ENCODE measurements around the gene POLH. TPM values are rescaled to one million over a fixed set of nuclear protein-coding genes. Genes with fewer than 3 reads are reported as not detected.

POLH gene
- total and polyA plus RNA-seq, 9 of the 15 experiments (the other 6 are each of a cell fraction or from before 2014, with no cell fraction given) = 5.8 to 31.6 (median 20.6) TPM

DNA sequence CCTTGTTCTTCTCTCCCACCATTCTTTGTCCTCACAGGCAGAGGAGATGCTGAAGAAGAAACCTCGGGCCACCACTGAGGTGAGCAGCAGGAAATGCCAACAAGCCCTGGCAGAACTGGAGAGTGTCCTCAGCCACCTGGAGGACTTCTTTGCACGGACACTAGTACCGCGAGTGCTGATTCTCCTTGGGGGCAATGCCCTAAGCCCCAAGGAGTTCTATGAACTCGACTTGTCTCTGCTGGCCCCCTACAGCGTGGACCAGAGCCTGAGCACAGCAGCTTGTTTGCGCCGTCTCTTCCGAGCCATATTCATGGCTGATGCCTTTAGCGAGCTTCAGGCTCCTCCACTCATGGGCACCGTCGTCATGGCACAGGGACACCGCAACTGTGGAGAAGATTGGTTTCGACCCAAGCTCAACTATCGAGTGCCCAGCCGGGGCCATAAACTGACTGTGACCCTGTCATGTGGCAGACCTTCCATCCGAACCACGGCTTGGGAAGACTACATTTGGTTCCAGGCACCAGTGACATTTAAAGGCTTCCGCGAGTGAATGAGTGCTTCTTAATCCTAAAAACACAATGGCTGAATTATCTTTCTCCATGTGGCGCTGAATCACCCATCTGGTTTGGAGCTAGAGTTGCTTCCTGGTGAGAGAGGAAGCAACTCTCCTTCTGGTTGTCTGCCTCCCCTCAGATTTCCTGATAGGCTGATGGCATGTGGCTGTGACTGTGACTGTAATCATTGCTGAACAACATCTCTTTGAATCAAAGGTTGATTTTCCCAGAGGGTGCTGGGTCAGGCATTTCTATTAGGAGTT, 64.2 kb downstream of the POLH start (continued):
- no peak for TF ChIP-seq MEF2A (IDR thresholded peaks at IDR 0.05; ENCODE audit: control insufficient read depth, low read depth, low read length)
- TF ChIP-seq NFRKB (IDR thresholded peaks at IDR 0.05; ENCODE audit: low read depth) = 0 out of 2 replicates have a peak, but pooled peaks have one; percentile 53
- TF ChIP-seq PPARD (CRISPR knock-in tag; IDR thresholded peaks at IDR 0.05) = no peak
- TF ChIP-seq, protein P1, sequence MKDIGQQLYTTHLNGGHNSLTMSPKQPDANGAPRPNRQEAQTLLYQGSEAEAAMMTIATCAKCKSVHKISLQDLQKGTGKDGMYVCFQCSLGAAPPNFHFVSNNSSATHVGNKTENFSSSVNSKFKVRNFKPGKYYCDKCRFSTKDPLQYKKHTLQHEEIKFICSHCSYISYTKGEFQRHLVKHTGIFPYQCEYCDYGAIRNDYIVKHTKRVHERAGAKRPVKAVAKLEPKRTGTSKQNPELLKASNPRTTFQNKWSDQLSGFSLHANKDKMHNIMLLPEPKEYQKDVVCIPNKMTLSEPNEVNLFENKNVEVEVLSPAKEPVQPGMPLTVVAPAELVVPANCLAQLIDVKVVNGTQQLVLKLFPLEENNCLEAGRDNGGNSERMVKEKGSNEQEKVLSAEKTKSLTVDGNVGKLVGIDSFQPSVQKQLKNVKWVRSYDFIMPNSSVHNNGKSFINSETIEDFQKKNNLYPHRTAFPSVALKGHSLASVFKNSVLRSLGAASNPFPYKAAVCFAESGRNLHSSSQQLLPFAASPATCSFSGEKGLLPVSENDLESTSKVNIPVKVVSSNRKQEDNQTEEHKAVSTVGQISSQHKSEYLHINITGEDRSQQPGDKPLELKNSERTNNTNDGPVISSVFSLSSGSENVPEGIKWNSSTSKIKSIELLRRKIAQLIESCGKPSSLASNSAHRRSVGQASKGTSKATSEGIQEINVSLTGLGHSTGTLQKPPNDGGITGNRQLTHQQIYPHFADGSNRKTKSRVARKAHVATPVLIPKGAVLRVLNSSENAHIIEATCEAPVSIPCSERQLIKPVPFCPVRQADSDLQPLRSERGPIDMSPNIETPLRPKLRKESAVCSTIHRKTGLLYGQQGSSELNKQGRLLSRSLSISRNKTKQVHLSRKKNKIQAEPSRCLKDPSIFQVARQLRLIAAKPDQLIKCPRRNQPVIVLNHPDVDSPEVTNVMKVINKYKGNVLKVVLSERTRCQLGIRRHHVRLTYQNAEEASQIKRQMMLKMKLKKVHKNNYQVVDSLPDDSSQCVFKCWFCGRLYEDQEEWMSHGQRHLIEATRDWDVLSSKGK (CRISPR knock-in tag; IDR thresholded peaks at IDR 0.05) = no peak
- peak; percentile 76 for TF ChIP-seq GTF2A2 (tag; IDR thresholded peaks at IDR 0.05)
- TF ChIP-seq ZNF717 (CRISPR knock-in tag; IDR thresholded peaks at IDR 0.05) = no peak
- TF ChIP-seq, protein P2, sequence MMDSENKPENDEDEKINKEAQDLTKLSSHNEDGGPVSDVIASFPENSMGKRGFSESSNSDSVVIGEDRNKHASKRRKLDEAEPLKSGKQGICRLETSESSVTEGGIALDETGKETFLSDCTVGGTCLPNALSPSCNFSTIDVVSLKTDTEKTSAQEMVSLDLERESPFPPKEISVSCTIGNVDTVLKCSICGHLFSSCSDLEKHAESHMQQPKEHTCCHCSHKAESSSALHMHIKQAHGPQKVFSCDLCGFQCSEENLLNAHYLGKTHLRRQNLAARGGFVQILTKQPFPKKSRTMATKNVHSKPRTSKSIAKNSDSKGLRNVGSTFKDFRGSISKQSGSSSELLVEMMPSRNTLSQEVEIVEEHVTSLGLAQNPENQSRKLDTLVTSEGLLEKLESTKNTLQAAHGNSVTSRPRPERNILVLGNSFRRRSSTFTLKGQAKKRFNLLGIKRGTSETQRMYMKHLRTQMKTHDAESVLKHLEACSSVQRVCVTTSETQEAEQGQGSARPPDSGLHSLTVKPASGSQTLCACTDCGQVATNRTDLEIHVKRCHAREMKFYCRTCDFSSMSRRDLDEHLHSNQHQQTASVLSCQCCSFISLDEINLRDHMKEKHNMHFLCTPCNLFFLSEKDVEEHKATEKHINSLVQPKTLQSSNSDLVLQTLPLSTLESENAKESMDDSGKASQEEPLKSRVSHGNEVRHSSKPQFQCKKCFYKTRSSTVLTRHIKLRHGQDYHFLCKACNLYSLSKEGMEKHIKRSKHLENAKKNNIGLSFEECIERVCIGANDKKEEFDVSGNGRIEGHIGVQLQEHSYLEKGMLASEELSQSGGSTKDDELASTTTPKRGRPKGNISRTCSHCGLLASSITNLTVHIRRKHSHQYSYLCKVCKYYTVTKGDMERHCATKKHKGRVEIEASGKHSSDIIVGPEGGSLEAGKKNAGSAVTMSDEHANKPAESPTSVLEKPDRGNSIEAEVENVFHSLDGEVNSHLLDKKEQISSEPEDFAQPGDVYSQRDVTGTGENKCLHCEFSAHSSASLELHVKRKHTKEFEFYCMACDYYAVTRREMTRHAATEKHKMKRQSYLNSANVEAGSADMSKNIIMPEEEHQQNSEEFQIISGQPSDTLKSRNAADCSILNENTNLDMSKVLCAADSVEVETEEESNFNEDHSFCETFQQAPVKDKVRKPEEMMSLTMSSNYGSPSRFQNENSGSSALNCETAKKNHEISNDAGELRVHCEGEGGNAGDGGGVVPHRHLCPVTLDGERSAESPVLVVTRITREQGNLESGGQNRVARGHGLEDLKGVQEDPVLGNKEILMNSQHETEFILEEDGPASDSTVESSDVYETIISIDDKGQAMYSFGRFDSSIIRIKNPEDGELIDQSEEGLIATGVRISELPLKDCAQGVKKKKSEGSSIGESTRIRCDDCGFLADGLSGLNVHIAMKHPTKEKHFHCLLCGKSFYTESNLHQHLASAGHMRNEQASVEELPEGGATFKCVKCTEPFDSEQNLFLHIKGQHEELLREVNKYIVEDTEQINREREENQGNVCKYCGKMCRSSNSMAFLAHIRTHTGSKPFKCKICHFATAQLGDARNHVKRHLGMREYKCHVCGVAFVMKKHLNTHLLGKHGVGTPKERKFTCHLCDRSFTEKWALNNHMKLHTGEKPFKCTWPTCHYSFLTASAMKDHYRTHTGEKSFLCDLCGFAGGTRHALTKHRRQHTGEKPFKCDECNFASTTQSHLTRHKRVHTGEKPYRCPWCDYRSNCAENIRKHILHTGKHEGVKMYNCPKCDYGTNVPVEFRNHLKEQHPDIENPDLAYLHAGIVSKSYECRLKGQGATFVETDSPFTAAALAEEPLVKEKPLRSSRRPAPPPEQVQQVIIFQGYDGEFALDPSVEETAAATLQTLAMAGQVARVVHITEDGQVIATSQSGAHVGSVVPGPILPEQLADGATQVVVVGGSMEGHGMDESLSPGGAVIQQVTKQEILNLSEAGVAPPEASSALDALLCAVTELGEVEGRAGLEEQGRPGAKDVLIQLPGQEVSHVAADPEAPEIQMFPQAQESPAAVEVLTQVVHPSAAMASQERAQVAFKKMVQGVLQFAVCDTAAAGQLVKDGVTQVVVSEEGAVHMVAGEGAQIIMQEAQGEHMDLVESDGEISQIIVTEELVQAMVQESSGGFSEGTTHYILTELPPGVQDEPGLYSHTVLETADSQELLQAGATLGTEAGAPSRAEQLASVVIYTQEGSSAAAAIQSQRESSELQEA (IDR thresholded peaks at IDR 0.05; ENCODE audit: low read depth) = no peak
- TF ChIP-seq, protein P3, sequence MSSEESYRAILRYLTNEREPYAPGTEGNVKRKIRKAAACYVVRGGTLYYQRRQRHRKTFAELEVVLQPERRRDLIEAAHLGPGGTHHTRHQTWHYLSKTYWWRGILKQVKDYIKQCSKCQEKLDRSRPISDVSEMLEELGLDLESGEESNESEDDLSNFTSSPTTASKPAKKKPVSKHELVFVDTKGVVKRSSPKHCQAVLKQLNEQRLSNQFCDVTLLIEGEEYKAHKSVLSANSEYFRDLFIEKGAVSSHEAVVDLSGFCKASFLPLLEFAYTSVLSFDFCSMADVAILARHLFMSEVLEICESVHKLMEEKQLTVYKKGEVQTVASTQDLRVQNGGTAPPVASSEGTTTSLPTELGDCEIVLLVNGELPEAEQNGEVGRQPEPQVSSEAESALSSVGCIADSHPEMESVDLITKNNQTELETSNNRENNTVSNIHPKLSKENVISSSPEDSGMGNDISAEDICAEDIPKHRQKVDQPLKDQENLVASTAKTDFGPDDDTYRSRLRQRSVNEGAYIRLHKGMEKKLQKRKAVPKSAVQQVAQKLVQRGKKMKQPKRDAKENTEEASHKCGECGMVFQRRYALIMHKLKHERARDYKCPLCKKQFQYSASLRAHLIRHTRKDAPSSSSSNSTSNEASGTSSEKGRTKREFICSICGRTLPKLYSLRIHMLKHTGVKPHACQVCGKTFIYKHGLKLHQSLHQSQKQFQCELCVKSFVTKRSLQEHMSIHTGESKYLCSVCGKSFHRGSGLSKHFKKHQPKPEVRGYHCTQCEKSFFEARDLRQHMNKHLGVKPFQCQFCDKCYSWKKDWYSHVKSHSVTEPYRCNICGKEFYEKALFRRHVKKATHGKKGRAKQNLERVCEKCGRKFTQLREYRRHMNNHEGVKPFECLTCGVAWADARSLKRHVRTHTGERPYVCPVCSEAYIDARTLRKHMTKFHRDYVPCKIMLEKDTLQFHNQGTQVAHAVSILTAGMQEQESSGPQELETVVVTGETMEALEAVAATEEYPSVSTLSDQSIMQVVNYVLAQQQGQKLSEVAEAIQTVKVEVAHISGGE (CRISPR knock-in tag; IDR thresholded peaks at IDR 0.05) = peak in 1 of 3 experiments; percentile 68; a peak in 1 of 6 replicates
- no peak for TF ChIP-seq ILK (tag; IDR thresholded peaks at IDR 0.05; ENCODE audit: borderline replicate concordance, low read depth)
- no peak for TF ChIP-seq ZNF444 (CRISPR knock-in tag; IDR thresholded peaks at IDR 0.05)
